Gastrocnemius medialis (tissue), 4 donors: Measurements from ENCODE around the gene MAP2K5. TPM values are rescaled to one million over a fixed set of nuclear protein-coding genes. Genes with fewer than 3 reads are reported as not detected.

Source experiments
- ATAC-seq, 2 donors: fragments of 150-250 bp; one replicate each; pipeline ENCODE4 v1.9.1; 2016
- DNase-seq, 2 donors: peaks; one replicate each; pipeline ENCODE4 v3.0.0-alpha.2; 2019
- H3K27ac ChIP-seq, 4 donors: fragments of 200-600 bp; sonication (generic); 1 replicate in 1 of 4; 2 replicates in 3 of 4; pipeline ENCODE4 v1.5.1; 2016 to 2018; ENCODE audit warnings: mild to moderate bottlenecking in 2 of 4, moderate library complexity in 1 of 4
- H3K27me3 ChIP-seq, 3 donors: fragments of 200-600 bp; sonication (generic) in 2 of 3; 1 replicate in 1 of 3; 2 replicates in 2 of 3; pipeline versions ENCODE4 v1.5.1 to v1.6.0; 2016 to 2019; ENCODE audit warnings: mild to moderate bottlenecking in 1 of 3, moderate library complexity in 1 of 3
- H3K36me3 ChIP-seq, 2 donors: fragments of 200-600 bp; sonication (generic) in 1 of 2; one replicate each; pipeline ENCODE4 v1.5.1; 2017 to 2018
- H3K4me1 ChIP-seq, 2 donors: fragments of 200-600 bp; sonication (generic) in 1 of 2; one replicate each; pipeline ENCODE4 v1.5.1; 2016 to 2017; ENCODE audit warnings: mild to moderate bottlenecking in 2 of 2
- H3K4me3 ChIP-seq, 4 donors: fragments of 200-600 bp; sonication (generic) in 3 of 4; 1 replicate in 1 of 4; 2 replicates in 3 of 4; pipeline ENCODE4 v1.5.1; 2016 to 2019; ENCODE audit warnings: mild to moderate bottlenecking in 2 of 4
- H3K9me3 ChIP-seq, 3 donors: fragments of 200-600 bp; sonication (generic) in 2 of 3; 1 replicate in 1 of 3; 2 replicates in 2 of 3; pipeline ENCODE4 v1.5.1; 2016 to 2019
- CTCF ChIP-seq, 5 experiments: fragments of 450-650 bp in 3 of 5; fragments of 200-600 bp in 2 of 5; sonication (generic) in 2 of 5; IDR thresholded peaks in 4 of 5; conservative IDR thresholded peaks in 1 of 5; 1 replicate in 4 of 5; 2 replicates in 1 of 5; pipeline ENCODE4 v1.5.1; 2016 to 2019; ENCODE audit warnings: antibody characterized with exemption in 5 of 5, mild to moderate bottlenecking in 3 of 5, moderate library complexity in 3 of 5
- POLR2A ChIP-seq, 2 donors: fragments of 450-650 bp; IDR thresholded peaks; one replicate each; pipeline ENCODE4 v1.6.1; 2017; ENCODE audit warnings: antibody characterized with exemption in 2 of 2, mild to moderate bottlenecking in 2 of 2, moderate library complexity in 2 of 2
- in situ Hi-C, 4 donors: fragments of 200-750 bp; cut with MboI; loops; one replicate each; pipeline versions ENCODE4 v1.15.0 to v1.8.0; 2017; ENCODE audit warnings: low sequenced_read_pairs in 4 of 4
- intact Hi-C: fragments of 100-400 bp; cut with DNase I; formaldehyde crosslinking; loops from one replicate; pipeline ENCODE4 v1.15.1; 2023; ENCODE audit warnings: low total_unique reads
- total RNA-seq, 4 donors: library from RNA; depleted of rRNA; stranded (reverse); fragments of >200 nt; gene quantifications; one replicate each; pipeline versions ENCODE4 v1.1.0 to v1.2.3, GENCODE V29; 2016

Gene MAP2K5
- total RNA-seq, 4 donors from 2014 or later, result 5.9 to 6.8 (median 6.4) TPM

GRCh38 chr15:67646847-67647246 lies 104.3 kb downstream of the MAP2K5 start:
- no peaks in the 10 kb centered on the region for H3K27me3 ChIP-seq
- H3K9me3 ChIP-seq, result no peaks in the 10 kb centered on the region
- ATAC-seq (no peak), DNase-seq (no peak)
- H3K27ac ChIP-seq, result no peak overlapping the region
- intact Hi-C loops (no loop called here), in situ Hi-C loops (no loop called here)
- no peak overlapping the region for H3K4me3 ChIP-seq
- H3K36me3 ChIP-seq, result peaks cover 0 to 6% of the 10 kb centered on the region in 2 donors
- no peak for TF ChIP-seq CTCF (IDR thresholded peaks at IDR 0.05 in 4 of 5, conservative IDR thresholded peaks at IDR 0.05 in 1 of 5)
- no peak for TF ChIP-seq POLR2A (IDR thresholded peaks at IDR 0.05)
- no peaks in the 10 kb centered on the region for H3K4me1 ChIP-seq

GRCh38 chr15:67652586-67652985 lies 110.1 kb downstream of the MAP2K5 start:
- no peaks in the 10 kb centered on the region for H3K4me1 ChIP-seq
- in situ Hi-C loops (no loop called here), intact Hi-C loops (no loop called here)
- H3K27me3 ChIP-seq, result no peaks in the 10 kb centered on the region
- DNase-seq (no peak), ATAC-seq (no peak)
- H3K9me3 ChIP-seq, result no peaks in the 10 kb centered on the region
- peaks cover 0 to 8% of the 10 kb centered on the region in 2 donors for H3K36me3 ChIP-seq
- TF ChIP-seq POLR2A (IDR thresholded peaks at IDR 0.05) (no peak), CTCF (IDR thresholded peaks at IDR 0.05 in 4 of 5, conservative IDR thresholded peaks at IDR 0.05 in 1 of 5) (no peak)
- no peak overlapping the region for H3K4me3 ChIP-seq
- no peak overlapping the region for H3K27ac ChIP-seq

- Histone ChIP-seq H3K27ac (no peak overlapping the region), H3K4me1 (no peaks in the 10 kb centered on the region), H3K4me3 (no peak overlapping the region), H3K9me3 (no peaks in the 10 kb centered on the region), H3K36me3 (peaks cover 0 to 7% of the 10 kb centered on the region in 2 donors), H3K27me3 (no peaks in the 10 kb centered on the region)
- no peak for ATAC-seq
- no peak for DNase-seq
- TF ChIP-seq POLR2A (IDR thresholded peaks at IDR 0.05), result no peak
- TF ChIP-seq CTCF (IDR thresholded peaks at IDR 0.05 in 4 of 5, conservative IDR thresholded peaks at IDR 0.05 in 1 of 5), result no peak
- intact Hi-C loops, result no loop called here
- in situ Hi-C loops, result no loop called here
These were observed 117.9 kb downstream of the MAP2K5 start for GRCh38 chr15:67660446-67660845.

- TF ChIP-seq POLR2A (IDR thresholded peaks at IDR 0.05) (no peak), CTCF (IDR thresholded peaks at IDR 0.05 in 4 of 5, conservative IDR thresholded peaks at IDR 0.05 in 1 of 5) (no peak)
- DNase-seq (no peak), ATAC-seq (no peak)
- no peak overlapping the region for H3K27ac ChIP-seq
- H3K36me3 ChIP-seq, result peaks cover 0 to 7% of the 10 kb centered on the region in 2 donors
- no peak overlapping the region for H3K4me3 ChIP-seq
- H3K9me3 ChIP-seq, result no peaks in the 10 kb centered on the region
- no peaks in the 10 kb centered on the region for H3K27me3 ChIP-seq
- no peaks in the 10 kb centered on the region for H3K4me1 ChIP-seq
- intact Hi-C loops (no loop called here), in situ Hi-C loops (no loop called here)
These were observed 118.5 kb downstream of the MAP2K5 start for GRCh38 chr15:67660874-67661606.
